GM21528 (cell line): ENCODE measurements around the gene VMAC.

Experiments
- ATAC-seq: cut with Tn5 transposase; IDR thresholded peaks from one replicate; pipeline ENCODE4 v1.9.1; 2021; ENCODE audit warnings: mild to moderate bottlenecking, moderate library complexity; ENCODE audit not compliant: unreplicated experiment, low FRiP score

VMAC gene

DNA sequence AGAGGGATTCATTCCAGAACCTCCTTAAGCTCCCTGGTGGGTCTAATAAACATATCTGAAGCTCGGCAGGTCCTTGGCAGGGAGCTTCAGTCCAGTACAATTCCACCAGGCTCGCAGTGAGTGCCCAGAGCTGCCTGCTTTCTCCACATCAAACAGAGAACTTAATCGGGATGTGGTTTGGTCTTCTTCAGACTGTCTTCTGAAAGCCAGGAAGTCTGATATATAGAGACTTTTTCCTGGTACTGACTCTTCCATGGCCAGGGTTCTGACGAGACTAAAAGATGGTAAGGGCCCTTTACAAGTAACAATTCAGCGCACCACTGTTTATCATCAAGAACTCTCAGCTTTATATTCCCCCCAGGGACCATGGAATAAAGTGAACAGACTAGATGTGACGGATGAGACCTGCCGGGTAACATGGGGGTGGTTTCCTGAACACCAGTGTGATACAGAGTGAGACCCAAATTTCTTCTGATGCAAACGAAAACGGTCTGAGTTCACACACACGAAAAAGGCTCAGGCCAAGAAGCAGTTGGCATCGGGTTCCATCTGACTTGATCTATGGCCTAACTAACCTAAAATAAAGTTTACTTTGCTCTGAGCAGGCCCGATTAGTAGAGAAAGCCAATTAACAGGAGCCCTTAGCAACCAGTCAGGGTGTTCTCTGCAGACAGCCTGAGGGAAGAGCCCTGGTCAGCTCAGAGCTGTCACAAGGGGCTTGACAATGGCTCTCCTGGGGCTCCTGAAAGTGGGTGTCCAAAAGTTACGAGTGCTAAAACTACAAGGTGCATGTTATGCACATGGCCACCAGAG lies 44.3 kb downstream of the VMAC start:
- no peak for ATAC-seq

GRCh38 chr19:5949792-5950305 lies 45.2 kb downstream of the VMAC start:
- no peak for ATAC-seq

- no peak for ATAC-seq
These were observed 46.1 kb downstream of the VMAC start for GRCh38 chr19:5950741-5951140.

DNA sequence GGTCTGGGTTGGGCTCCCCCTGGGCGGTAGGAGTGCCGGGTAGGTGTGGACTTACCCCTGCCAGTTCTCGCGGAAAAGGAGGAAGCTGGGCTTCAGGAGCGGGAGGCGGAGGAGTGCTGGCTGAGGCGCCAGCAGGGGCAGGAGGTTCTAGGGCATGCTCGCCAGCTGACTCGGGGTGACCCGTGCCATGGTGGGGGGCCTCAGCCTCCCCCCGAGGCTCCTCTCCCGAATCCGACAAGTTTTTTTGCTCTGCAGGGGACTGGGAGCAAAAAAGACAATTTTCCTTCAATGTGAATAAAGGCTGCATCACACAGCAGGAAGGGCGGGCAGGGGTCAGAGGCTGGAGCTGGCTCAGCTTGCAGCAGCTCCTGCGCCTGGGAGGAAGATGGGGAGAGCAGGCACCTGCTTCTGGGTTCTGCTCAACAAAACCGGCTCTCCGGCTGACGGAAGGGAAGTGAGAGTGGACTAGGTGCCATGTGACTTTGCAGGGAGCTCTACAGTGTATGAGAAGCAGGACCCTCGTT lies 46.7 kb downstream of the VMAC start:
- ATAC-seq: no peak

GRCh38 chr19:5952193-5953029 lies 47.7 kb downstream of the VMAC start:
- ATAC-seq: no peak

DNA sequence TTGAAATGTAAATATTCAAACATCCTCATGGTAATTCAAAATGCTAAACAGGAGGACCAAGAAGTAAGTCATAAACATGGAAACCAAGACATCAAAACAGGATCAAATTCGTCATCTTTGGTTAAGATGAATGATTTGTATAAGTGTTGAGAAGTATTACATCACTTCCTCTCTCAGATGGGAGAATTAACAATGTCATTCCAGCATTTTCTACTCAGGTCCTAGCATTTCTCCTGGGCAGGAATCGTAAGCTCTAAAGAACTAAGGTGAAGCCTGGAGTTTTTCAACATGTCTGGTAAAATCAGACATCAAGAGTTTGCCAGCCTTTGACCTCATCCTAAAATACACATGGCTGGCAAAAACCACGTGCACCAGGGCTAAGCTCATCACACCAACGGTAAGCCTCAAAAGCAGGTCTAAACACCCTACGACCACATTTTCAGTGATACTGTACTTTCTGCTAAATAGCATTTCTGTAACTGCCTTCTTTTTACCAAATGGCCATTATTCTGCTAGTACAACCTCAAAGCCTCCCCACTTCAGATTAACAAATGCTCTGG lies 48.4 kb downstream of the VMAC start:
- no peak for ATAC-seq

- no peak for ATAC-seq
These were observed 49.1 kb downstream of the VMAC start for GRCh38 chr19:5953680-5954213.

DNA sequence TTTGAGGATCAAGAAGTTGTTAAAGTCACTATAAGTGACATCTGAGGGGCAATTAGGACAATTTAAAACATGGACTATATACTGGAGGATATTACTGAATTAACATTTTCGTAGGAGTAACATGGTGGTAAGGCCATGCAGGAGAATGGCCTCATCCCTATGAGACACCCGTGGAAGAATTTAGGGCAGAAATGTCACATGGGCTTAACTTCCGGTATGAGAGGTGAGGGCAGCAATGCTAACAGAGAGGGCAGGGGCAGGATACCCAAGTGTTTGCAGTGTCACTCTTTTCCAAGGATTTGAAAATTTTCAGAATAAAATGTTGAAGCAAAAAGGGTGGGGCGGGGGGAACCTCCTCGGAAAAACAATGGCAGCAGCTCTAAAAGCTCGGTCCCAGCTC lies 49.6 kb downstream of the VMAC start:
- ATAC-seq: no peak

- no peak for ATAC-seq
These were observed 50.9 kb downstream of the VMAC start for GRCh38 chr19:5955636-5955935.

DNA sequence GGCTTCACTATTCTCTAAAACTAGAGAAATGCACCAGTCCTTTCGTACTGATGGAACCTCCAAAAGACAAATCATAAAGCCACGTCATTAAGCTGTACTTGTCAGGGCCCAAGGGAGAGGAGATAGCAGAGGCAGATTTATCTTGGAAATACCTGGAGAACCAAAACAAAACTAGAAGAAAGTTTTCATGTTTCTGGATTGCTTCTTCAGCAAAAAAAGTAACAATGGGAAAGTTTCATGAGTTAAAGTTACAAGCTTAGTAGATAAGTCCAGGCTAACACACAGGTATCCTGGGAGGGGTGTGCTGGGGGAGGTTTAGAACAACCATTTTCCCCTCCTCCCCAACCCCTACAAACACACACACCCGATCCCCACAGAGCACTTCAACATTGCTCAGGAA lies 51.7 kb downstream of the VMAC start:
- no peak for ATAC-seq

DNA sequence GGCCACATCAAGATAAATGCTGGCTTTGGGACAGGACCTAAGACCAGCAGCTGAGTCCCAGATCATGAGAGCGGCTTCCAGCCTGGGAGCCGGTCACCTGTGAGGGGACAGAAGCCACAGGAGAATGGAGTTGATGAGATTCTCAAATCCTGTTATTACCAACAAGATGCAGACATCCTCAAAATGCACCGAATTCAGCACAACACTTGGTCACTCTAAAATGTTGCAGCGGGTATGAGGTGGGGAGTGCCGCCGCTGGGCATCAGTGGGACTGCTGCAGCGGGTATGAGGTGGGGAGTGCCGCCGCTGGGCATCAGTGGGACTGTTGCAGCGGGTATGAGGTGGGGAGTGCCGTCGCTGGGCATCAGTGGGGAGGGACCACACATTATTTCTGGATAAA lies 52.1 kb downstream of the VMAC start:
- no peak for ATAC-seq

DNA sequence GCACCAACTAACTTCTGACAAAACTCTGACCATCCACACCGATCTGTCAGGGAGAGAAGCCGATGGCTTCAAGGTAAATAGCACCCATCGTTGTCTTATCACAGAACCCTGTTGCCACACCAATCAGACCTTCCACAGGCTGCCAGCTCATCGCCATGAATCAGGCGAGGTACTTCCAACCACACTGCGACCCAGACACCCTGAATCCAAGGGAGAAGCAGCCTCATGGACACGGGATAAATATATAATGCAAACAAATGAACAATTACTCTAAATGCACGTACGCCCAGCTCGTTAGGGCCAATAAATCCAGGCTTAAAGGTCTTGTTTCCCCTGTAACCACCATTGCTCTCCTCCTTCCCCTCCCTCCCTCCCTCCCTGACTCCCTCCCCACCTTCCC lies 52.5 kb downstream of the VMAC start:
- ATAC-seq: no peak

DNA sequence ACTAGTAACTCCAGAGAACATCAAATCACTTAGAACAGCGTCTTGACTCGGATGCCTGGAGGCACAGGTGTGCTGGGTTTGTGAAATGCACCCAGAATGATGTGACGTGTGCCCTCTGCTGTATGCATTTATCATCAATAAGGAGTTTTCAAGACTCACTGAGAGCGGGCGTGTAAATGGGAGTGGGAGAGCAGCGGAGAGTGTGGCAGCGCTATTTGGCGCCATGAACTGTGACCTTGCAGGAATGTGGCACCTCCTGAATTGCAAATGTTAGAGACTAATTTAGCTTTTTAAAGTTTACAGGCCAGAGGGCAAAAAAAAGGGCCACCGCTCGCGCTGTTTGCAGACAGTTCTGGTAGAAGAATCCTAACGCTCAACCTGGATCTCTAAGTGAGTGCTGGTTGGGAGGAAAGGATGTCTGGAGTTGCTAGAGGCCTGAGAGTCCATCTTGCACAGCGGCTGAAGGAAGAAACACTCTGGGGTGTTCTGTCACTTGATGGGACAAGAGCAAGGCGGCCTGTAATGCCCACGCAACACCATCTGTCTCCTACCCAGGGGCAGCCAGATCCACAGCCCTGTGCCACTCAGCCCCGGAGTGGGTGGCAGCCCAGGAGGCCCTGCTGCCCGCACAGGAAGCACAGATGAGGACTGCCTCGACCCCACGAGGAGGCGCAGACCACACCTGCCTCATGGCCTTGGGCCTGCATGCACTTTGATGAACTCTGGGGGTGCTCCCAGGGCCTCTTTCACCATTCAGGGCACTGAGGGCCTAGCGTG lies 53.6 kb downstream of the VMAC start:
- ATAC-seq: no peak

DNA sequence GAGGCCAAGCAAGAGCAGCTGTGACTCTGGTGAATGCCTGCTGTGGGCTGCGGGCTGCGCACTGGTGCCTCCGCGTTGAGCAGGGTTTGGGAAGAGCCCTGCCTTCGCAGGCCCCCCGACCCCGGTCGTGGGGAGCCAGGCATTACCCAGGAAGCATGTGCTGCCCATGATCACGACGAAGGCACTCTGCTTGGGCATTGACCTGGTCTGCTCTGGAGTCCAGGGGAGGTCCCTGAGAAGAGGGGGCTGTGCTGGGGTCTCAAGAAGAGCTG lies 54.1 kb downstream of the VMAC start:
- no peak for ATAC-seq

DNA sequence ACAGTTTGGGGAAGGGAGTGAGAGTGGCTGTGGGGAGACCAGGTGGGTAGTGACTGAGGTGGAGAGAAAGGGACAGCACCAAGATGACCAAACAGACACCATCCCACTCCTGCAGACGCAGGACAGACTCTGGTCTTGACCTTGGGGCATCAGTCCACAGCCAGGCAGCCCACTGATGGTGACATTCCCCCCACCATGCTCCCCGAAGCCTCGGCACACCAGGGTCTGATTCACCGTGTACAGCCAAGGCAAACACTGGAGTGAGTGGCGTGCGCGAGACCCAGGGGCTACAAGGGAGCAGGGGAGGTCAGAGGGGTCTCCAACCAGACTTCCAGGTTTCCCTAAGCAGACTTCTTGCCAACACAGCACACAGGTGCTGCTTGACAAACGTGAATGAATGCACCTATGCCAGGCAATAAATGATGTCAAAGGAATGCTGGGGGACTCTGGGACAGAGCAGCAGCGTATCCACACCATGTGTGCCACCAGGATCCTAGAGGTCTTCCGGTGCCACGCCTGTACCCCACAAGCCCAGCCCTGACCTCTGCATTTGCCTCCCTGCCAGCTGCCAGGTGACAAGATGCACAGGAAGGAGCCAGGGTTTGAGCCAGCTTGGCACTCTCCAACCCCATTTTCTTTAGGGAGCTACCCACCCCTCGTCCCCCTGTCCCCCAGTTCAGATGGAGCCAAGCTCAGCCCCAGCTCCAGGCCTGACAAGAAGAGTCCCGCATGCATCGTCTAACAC lies 54.8 kb downstream of the VMAC start:
- no peak for ATAC-seq
